CD4-positive, alpha-beta T cell treated with Interleukin-4 for 1 hour (primary cell): ENCODE results near the gene RARS2.

ENCODE experiments used
- DNase-seq, 2 donors: peaks; one replicate each; pipeline ENCODE4 v3.0.0-alpha.2; 2020 to 2022

RARS2 gene

GRCh38 chr6:87572883-87573282 lies 16.9 kb downstream of the RARS2 start:
- DNase-seq: no peak

GRCh38 chr6:87572021-87572420 lies 17.8 kb downstream of the RARS2 start:
- no peak for DNase-seq

GRCh38 chr6:87561017-87561416 lies 28.8 kb downstream of the RARS2 start:
- DNase-seq: no peak

GRCh38 chr6:87558446-87558845 lies 31.3 kb downstream of the RARS2 start:
- no peak for DNase-seq

GRCh38 chr6:87555506-87555905 lies 34.3 kb downstream of the RARS2 start:
- no peak for DNase-seq

GRCh38 chr6:87553159-87553765 lies 36.5 kb downstream of the RARS2 start:
- no peak for DNase-seq

- no peak for DNase-seq
Measured at GRCh38 chr6:87551799-87552198, 38.0 kb downstream of the RARS2 start.

- no peak for DNase-seq
Measured at GRCh38 chr6:87544474-87544735, 45.4 kb downstream of the RARS2 start.

GRCh38 chr6:87543696-87544473 lies 45.9 kb downstream of the RARS2 start:
- DNase-seq: no peak

- no peak for DNase-seq
Measured at GRCh38 chr6:87541744-87542143, 48.0 kb downstream of the RARS2 start.

GRCh38 chr6:87541041-87541440 lies 48.7 kb downstream of the RARS2 start:
- no peak for DNase-seq

GRCh38 chr6:87540539-87540938 lies 49.2 kb downstream of the RARS2 start:
- no peak for DNase-seq

GRCh38 chr6:87539554-87539953 lies 50.2 kb downstream of the RARS2 start:
- DNase-seq: no peak

- DNase-seq: no peak
Measured at GRCh38 chr6:87538510-87539260, 51.1 kb downstream of the RARS2 start.

- no peak for DNase-seq
Measured at GRCh38 chr6:87534377-87535047, 55.3 kb downstream of the RARS2 start.

- DNase-seq: no peak
Measured at GRCh38 chr6:87529221-87529620, 60.6 kb downstream of the RARS2 start.

GRCh38 chr6:87522686-87523085 lies 67.1 kb downstream of the RARS2 start:
- DNase-seq: no peak

- DNase-seq: no peak
Measured at GRCh38 chr6:87518453-87518852, 71.3 kb downstream of the RARS2 start.

GRCh38 chr6:87514831-87515230 lies 75.0 kb downstream of the RARS2 start:
- DNase-seq: no peak

- no peak for DNase-seq
Measured at GRCh38 chr6:87504441-87504840, 85.3 kb downstream of the RARS2 start.

GRCh38 chr6:87501809-87502572 lies 87.8 kb downstream of the RARS2 start:
- DNase-seq: no peak

- DNase-seq: no peak
Measured at GRCh38 chr6:87498048-87498447, 91.7 kb downstream of the RARS2 start.
